CD4-positive, alpha-beta T cell treated with Interleukin-17A for 1 hour (primary cell): ENCODE results near the gene VPS52.
A peak's percentile ranks its signal among the peaks of the same experiment; 100 is the strongest.
"Not testable (repeated sequence)": the region's sequence is repeated elsewhere in the genome, so short reads cannot be mapped to it uniquely, and the experiment has no call there.

Source experiments
- DNase-seq: peaks from one replicate; pipeline ENCODE4 v3.0.0-alpha.2; 2020

Gene VPS52

GRCh38 chr6:33299237-33299944 lies 27.7 kb upstream of the VPS52 start:
- DNase-seq = peak; percentile 95

GRCh38 chr6:33298773-33299236 lies 27.1 kb upstream of the VPS52 start, which contains the start of gene RGL2:
RGL2 (minus strand) TSS chr6:33298942; CDS start chr6:33298610, 332 bp downstream.
- peak; percentile 76 for DNase-seq

- DNase-seq = peak; percentile 90
Observed at GRCh38 chr6:33297956-33298772, 26.5 kb upstream of the VPS52 start.

- no peak for DNase-seq
Observed at GRCh38 chr6:33297406-33297955, 25.8 kb upstream of the VPS52 start.

- no peak for DNase-seq
Observed at GRCh38 chr6:33296797-33297405, 25.2 kb upstream of the VPS52 start.

- no peak for DNase-seq
Observed at GRCh38 chr6:33295621-33296369, 24.1 kb upstream of the VPS52 start.

GRCh38 chr6:33294086-33294823 lies 22.6 kb upstream of the VPS52 start:
- no peak for DNase-seq

- DNase-seq = no peak
Observed at GRCh38 chr6:33292996-33293682, 21.5 kb upstream of the VPS52 start.

GRCh38 chr6:33290459-33290858 lies 18.8 kb upstream of the VPS52 start:
- no peak for DNase-seq

GRCh38 chr6:33289784-33290315 lies 18.2 kb upstream of the VPS52 start:
- no peak for DNase-seq

- DNase-seq = peak; percentile 91
Observed at GRCh38 chr6:33288921-33289783, 17.5 kb upstream of the VPS52 start, which contains the start of the genes PFDN6 and WDR46. PFDN6 (plus strand) TSS chr6:33289601; CDS start chr6:33289857, 256 bp downstream. WDR46 (minus strand) TSS chr6:33289239; CDS start chr6:33289170, 69 bp downstream.

- no peak for DNase-seq
Observed at GRCh38 chr6:33288141-33288920, 16.7 kb upstream of the VPS52 start.

- DNase-seq = no peak
Observed at GRCh38 chr6:33286946-33287914, 15.6 kb upstream of the VPS52 start.

- not testable (repeated sequence) for DNase-seq
Observed at GRCh38 chr6:33285214-33285613, 13.5 kb upstream of the VPS52 start.

- no peak for DNase-seq
Observed at GRCh38 chr6:33280539-33280938, 8.9 kb upstream of the VPS52 start.

GRCh38 chr6:33279971-33280511 lies 8.4 kb upstream of the VPS52 start:
- DNase-seq = peak; percentile 38

GRCh38 chr6:33279257-33279695 lies 7.6 kb upstream of the VPS52 start:
- DNase-seq = no peak
